Breast epithelium (tissue), 3 donors: ENCODE results near the gene SEC11A.

Experiments
- CTCF ChIP-seq, 3 donors: fragments of 450-650 bp; IDR thresholded peaks; one replicate each; pipeline ENCODE4 v1.5.1; 2016 to 2017; ENCODE audit warnings: antibody characterized with exemption in 3 of 3, mild to moderate bottlenecking in 3 of 3, moderate library complexity in 3 of 3
- POLR2A ChIP-seq: fragments of 450-650 bp; IDR thresholded peaks from one replicate; pipeline ENCODE4 v1.6.1; 2016; ENCODE audit warnings: antibody characterized with exemption, mild to moderate bottlenecking, moderate library complexity
- POLR2AphosphoS5 ChIP-seq, 3 donors: sonication (generic); formaldehyde crosslinking; IDR thresholded peaks; one replicate each; pipeline ENCODE4 v1.6.1; 2017; ENCODE audit warnings: antibody characterized with exemption in 3 of 3

- TF ChIP-seq POLR2A (no peak), CTCF (IDR thresholded peaks at IDR 0.05) (peak; percentile 34 to 59 (median 42)), POLR2AphosphoS5 (IDR thresholded peaks at IDR 0.05) (no peak)
Observed at GRCh38 chr15:84658080-84658787, 57.7 kb downstream of the SEC11A start, which contains the start of gene NMB.
